GM12878 (cell line): ENCODE measurements around the gene C11orf58. TPM values are rescaled to one million over a fixed set of nuclear protein-coding genes. Genes with fewer than 3 reads are reported as not detected.

ENCODE experiments used
- ATAC-seq: fragments of 200-7000 bp; cut with Tn5 transposase; 3 replicates; pipeline ENCODE4 v1.9.1; 2020; ENCODE audit warnings: mild to moderate bottlenecking, moderate library complexity
- BruUV-seq: library from RNA; stranded (reverse); fragments of 400-500 nt; replicated peaks from 2 replicates; lab custom pipeline; 2021; lab: Mats Ljungman, UMichigan
- CTCF ChIA-PET: fragments of 300-600 bp; sonication (Branson Sonifier 250); formaldehyde crosslinking; extraction: SDS; loops from one replicate; lab custom pipeline; 2021; ENCODE audit warnings: inconsistent platforms; lab: Yijun Ruan, JAX
- POLR2A ChIA-PET: fragments of 350-600 bp; formaldehyde crosslinking; extraction: SDS; loops from one replicate; lab custom pipeline; 2021; ENCODE audit warnings: inconsistent platforms; lab: Charles Lee
- RAD21 ChIA-PET: fragments of 300-600 bp; sonication (Branson Sonifier 250); formaldehyde crosslinking; loops from one replicate; lab custom pipeline; 2023; ENCODE audit warnings: antibody characterized with exemption; ENCODE audit not compliant: unreplicated experiment; lab: Charles Lee
- SMC1A ChIA-PET: fragments of 300-600 bp; sonication (Branson Sonifier 250); formaldehyde crosslinking; loops from one replicate; lab custom pipeline; 2023; ENCODE audit not compliant: unreplicated experiment, uncharacterized antibody; lab: Charles Lee
- DNase-seq: peaks from one replicate; pipeline ENCODE4 v3.0.0-alpha.2; 2011; ENCODE audit warnings: low read depth, low spot score
- FAIRE-seq: peaks from 3 replicates; lab custom pipeline; 2011; peaks lifted over from hg19 to GRCh38; lab: Jason Lieb, UNC
- H2AFZ ChIP-seq: 2 replicates; pipeline ENCODE4 v1.6.0; 2011; ENCODE audit warnings: low read depth, low read length, control low read depth; ENCODE audit not compliant: control insufficient read depth
- H3K27ac ChIP-seq: 2 replicates; pipeline ENCODE4 v1.5.1; 2011; ENCODE audit warnings: control low read depth; ENCODE audit not compliant: control insufficient read depth, insufficient read depth
- H3K27me3 ChIP-seq, 2 experiments: replicated peaks in 1 of 2; 2 replicates each; pipeline versions ENCODE4 v1.6.0 to v1.6.1; 2011; ENCODE audit warnings: low read length in 1 of 2; ENCODE audit not compliant: control insufficient read depth in 2 of 2, insufficient read depth in 2 of 2
- H3K36me3 ChIP-seq, 2 experiments: 2 replicates each; pipeline ENCODE4 v1.5.1; 2011; ENCODE audit warnings: low read length in 1 of 2; ENCODE audit not compliant: control insufficient read depth in 2 of 2, insufficient read depth in 2 of 2
- H3K4me1 ChIP-seq: 2 replicates; pipeline ENCODE4 v1.6.1; 2011; ENCODE audit warnings: mild to moderate bottlenecking, low read length, moderate library complexity, mixed read lengths; ENCODE audit not compliant: control insufficient read depth, insufficient read depth
- H3K4me2 ChIP-seq: 2 replicates; pipeline ENCODE4 v1.6.0; 2011; ENCODE audit warnings: control low read depth; ENCODE audit not compliant: control insufficient read depth, insufficient read depth
- H3K4me3 ChIP-seq: fragments of 200-600 bp; sonication (generic); 2 replicates; pipeline ENCODE4 v1.5.1; 2016
- H3K79me2 ChIP-seq: 2 replicates; pipeline ENCODE4 v1.6.0; 2011; ENCODE audit warnings: low read length; ENCODE audit not compliant: control insufficient read depth, insufficient read depth
- H3K9ac ChIP-seq: 2 replicates; pipeline ENCODE4 v1.8.0; 2011; ENCODE audit warnings: low read length, control low read depth, mixed read lengths; ENCODE audit not compliant: control insufficient read depth, insufficient read depth
- H3K9me3 ChIP-seq: replicated peaks from 3 replicates; pipeline ENCODE4 v1.5.1; 2011; ENCODE audit warnings: mild to moderate bottlenecking, low read length; ENCODE audit not compliant: control insufficient read depth, insufficient read depth
- H4K20me1 ChIP-seq: 2 replicates; pipeline ENCODE4 v1.6.0; 2011; ENCODE audit not compliant: control insufficient read depth, insufficient read depth
- ATF2 ChIP-seq: IDR thresholded peaks from 2 replicates; pipeline ENCODE4 v1.6.1; 2012; ENCODE audit warnings: low read length, inconsistent platforms
- BMI1 ChIP-seq: fragments of 450-650 bp; IDR thresholded peaks from 2 replicates; pipeline ENCODE4 v1.6.1; 2016; ENCODE audit warnings: mild to moderate bottlenecking, moderate library complexity, borderline replicate concordance
- CHD2 ChIP-seq: IDR thresholded peaks from 2 replicates; pipeline ENCODE4 v1.6.1; 2011; ENCODE audit warnings: low read depth, low read length, improper control_type of control experiment, borderline replicate concordance
- DPF2 ChIP-seq: fragments of 450-650 bp; IDR thresholded peaks from 2 replicates; pipeline ENCODE4 v1.6.1; 2017; ENCODE audit warnings: mild to moderate bottlenecking
- FOS ChIP-seq: IDR thresholded peaks from 3 replicates; pipeline ENCODE4 v1.6.1; 2011; ENCODE audit warnings: borderline replicate concordance; ENCODE audit not compliant: insufficient read length; ENCODE audit errors: extremely low read depth
- HDAC2 ChIP-seq: fragments of 200-600 bp; sonication (generic); IDR thresholded peaks from 2 replicates; pipeline ENCODE4 v1.6.1; 2017
- IRF5 ChIP-seq: fragments of 450-650 bp; IDR thresholded peaks from 2 replicates; pipeline ENCODE4 v1.6.1; 2017; ENCODE audit warnings: borderline replicate concordance
- MEF2B ChIP-seq: fragments of 450-650 bp; IDR thresholded peaks from 2 replicates; pipeline ENCODE4 v1.6.1; 2018; ENCODE audit warnings: mild to moderate bottlenecking, moderate library complexity; ENCODE audit not compliant: partially characterized antibody, poor library complexity, severe bottlenecking
- POU2F2 ChIP-seq: IDR thresholded peaks from 3 replicates; pipeline ENCODE4 v1.6.1; 2011; ENCODE audit warnings: low read depth, mild to moderate bottlenecking, low read length, borderline replicate concordance
- RELA ChIP-seq: fragments of 450-650 bp; IDR thresholded peaks from 2 replicates; pipeline ENCODE4 v1.8.0; 2014; ENCODE audit warnings: borderline replicate concordance; ENCODE audit not compliant: partially characterized antibody
- TAF1 ChIP-seq: IDR thresholded peaks from 2 replicates; pipeline ENCODE4 v1.6.1; 2011; ENCODE audit warnings: mild to moderate bottlenecking, low read depth, low read length, borderline replicate concordance
- TCF7 ChIP-seq: IDR thresholded peaks from 2 replicates; pipeline ENCODE4 v1.6.1; 2014; ENCODE audit warnings: antibody characterized with exemption, borderline replicate concordance
- ZBTB40 ChIP-seq: fragments of 450-650 bp; IDR thresholded peaks from 2 replicates; pipeline ENCODE4 v1.6.1; 2016; ENCODE audit warnings: mild to moderate bottlenecking, moderate library complexity, borderline replicate concordance
- WGBS: methylation state at CpG from one replicate; pipeline ENCODE4 v1.1.6; 2016; ENCODE audit warnings: low lambda C conversion rate; ENCODE audit not compliant: insufficient replicate concordance, insufficient coverage; ENCODE audit errors: missing lambda C conversion rate; 5-methylcytosine and 5-hydroxymethylcytosine counted together
- in situ Hi-C: fragments of 300-500 bp; cut with MboI; formaldehyde crosslinking; loops from 9 replicates; pipeline ENCODE4 v1.14.3; 2018; ENCODE audit warnings: mixed read lengths
- intact Hi-C: fragments of 100-400 bp; cut with micrococcal nuclease; formaldehyde crosslinking; loops from one replicate; pipeline ENCODE4 v1.14.2; 2022; ENCODE audit not compliant: unreplicated experiment
- polyA plus RNA-seq, 11 experiments: library from polyadenylated mRNA; depleted of rRNA in 4 of 11; unstranded in 6 of 11; stranded (reverse) in 5 of 11; fragments of >200 nt; fragmentation: Nextera tagmentation in 4 of 11; fragmentation: Illumina TruSeq in 1 of 11; extraction: Ambion mirVana in 4 of 11; extraction: Trizol in 1 of 11; gene quantifications; 1 replicate in 1 of 11; 2 replicates in 10 of 11; pipeline versions ENCODE4 v1.2.1 to v1.2.3, GENCODE V29; 2011 to 2016; ENCODE audit warnings: inconsistent platforms in 2 of 11, missing spikeins in 2 of 11, low read depth in 1 of 11
- total RNA-seq, 4 experiments: library from RNA; depleted of rRNA in 3 of 4; stranded (reverse); fragments of >200 nt in 3 of 4; fragmentation: Illumina TruSeq in 1 of 4; extraction: Trizol in 1 of 4; gene quantifications; 2 replicates each; pipeline versions ENCODE4 v1.2.1 to v1.2.3, GENCODE V29; 2013 to 2021

C11orf58 gene
- total and polyA plus RNA-seq, 10 of the 15 experiments (the other 5 are each of a cell fraction or from before 2014, with no cell fraction given): 98.2 to 379 (median 211) TPM

- FAIRE-seq (no peak), DNase-seq (no peak), ATAC-seq (no peak)
- 43% methylated on average over 13 of the region's 13 CpGs for WGBS
- no peak overlapping the region for H3K4me2 ChIP-seq
- no peaks in the 10 kb centered on the region; a peak in 1 of 4 replicates for H3K27me3 ChIP-seq
- no peaks in the 10 kb centered on the region for H3K79me2 ChIP-seq
- H3K9ac ChIP-seq: no peak overlapping the region
- ChIA-PET POLR2A (no interaction called here), SMC1A (no interaction called here), CTCF (interaction anchor here (0.8 to 1.5 kb wide), 2 partner anchors 9 to 19 kb away, joined by 3 to 4 read pairs; no protein-coding TSS in a partner anchor), RAD21 (no interaction called here)
- intact Hi-C loops: no loop called here
- no peaks in the 10 kb centered on the region for H3K4me1 ChIP-seq
- H4K20me1 ChIP-seq: no peaks in the 10 kb centered on the region
- TF ChIP-seq ATF2 (no peak), POU2F2 (no peak), TCF7 (no peak), TAF1 (no peak), HDAC2 (no peak), IRF5 (no peak), MEF2B (no peak), CHD2 (no peak), DPF2 (no peak), BMI1 (no peak), FOS (no peak), ZBTB40 (no peak), RELA (no peak)
- no peak overlapping the region for H3K27ac ChIP-seq
- in situ Hi-C loops: no loop called here
- BruUV-seq: no TSS peak
- H3K36me3 ChIP-seq: no peaks in the 10 kb centered on the region
- no peaks in the 10 kb centered on the region for H3K9me3 ChIP-seq
- H2AFZ ChIP-seq: no peak overlapping the region
- no peak overlapping the region for H3K4me3 ChIP-seq
Observed at GRCh38 chr11:16791191-16791961, 52.9 kb downstream of the C11orf58 start.
